ENCODE results near the gene SDSL.

- no peak for TF ChIP-seq CTCF (conservative IDR thresholded peaks at IDR 0.05)
- no peak for TF ChIP-seq ZFX (IDR thresholded peaks at IDR 0.05)
These were observed 29.1 kb upstream of the SDSL start for GRCh38 chr12:113392988-113393579.
